ENCODE data around the gene SRMS. TPM values are rescaled to one million over a fixed set of nuclear protein-coding genes. Genes with fewer than 3 reads are reported as not detected.
"Not testable (repeated sequence)": the region's sequence is repeated elsewhere in the genome, so short reads cannot be mapped to it uniquely, and the experiment has no call there.

Gene SRMS
- polyA plus RNA-seq, 1 donor = not detected

GRCh38 chr20:63566395-63567135 is 19.0 kb upstream of the SRMS start:
- no peak for DNase-seq (ENCODE audit: low read depth)

- DNase-seq (ENCODE audit: low read depth) = no peak
These were observed 18.3 kb upstream of the SRMS start for GRCh38 chr20:63565699-63566335.

- DNase-seq (ENCODE audit: low read depth) = no peak
These were observed 17.6 kb upstream of the SRMS start for GRCh38 chr20:63565021-63565698.

DNA sequence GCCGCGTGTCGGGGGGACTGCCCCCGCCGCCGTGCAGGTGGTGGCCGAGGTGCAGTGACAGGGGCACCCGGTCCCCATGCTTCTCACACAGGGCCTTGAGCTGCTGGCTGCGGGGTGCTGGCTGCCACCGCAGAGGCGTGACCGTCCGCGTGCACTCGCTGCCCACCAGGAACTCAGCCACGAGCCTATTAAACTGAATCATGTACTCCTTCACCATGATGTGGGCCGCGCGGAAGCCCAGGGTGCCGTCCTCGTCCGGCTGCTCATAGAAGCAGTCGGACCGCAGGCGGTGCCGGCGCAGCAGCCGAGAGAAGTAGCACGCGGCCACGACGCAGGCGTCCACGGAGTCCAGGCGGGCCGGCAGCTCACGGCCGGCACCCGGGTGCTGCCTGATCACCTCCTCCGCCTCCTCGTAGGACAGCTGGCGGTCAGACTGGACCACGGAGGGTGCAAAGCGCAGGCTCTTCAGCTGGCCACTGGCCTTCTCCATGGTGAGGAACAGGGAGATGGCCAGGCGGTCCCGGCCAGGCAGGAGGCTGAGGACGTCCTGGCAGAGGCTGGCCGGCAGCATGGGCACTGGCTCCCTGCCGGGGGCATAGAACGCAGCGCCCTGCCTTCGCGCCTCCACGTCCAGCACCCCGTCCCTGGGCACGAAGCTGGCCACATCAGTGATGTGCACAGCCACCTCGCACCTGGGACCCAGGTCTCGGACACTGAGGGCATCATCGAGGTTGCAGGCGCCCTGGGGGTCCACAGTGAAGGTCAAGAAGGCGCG is 16.7 kb upstream of the SRMS start:
- DNase-seq (ENCODE audit: low read depth) = no peak

GRCh38 chr20:63563225-63563935 is 15.8 kb upstream of the SRMS start:
- DNase-seq (ENCODE audit: low read depth) = no peak

DNA sequence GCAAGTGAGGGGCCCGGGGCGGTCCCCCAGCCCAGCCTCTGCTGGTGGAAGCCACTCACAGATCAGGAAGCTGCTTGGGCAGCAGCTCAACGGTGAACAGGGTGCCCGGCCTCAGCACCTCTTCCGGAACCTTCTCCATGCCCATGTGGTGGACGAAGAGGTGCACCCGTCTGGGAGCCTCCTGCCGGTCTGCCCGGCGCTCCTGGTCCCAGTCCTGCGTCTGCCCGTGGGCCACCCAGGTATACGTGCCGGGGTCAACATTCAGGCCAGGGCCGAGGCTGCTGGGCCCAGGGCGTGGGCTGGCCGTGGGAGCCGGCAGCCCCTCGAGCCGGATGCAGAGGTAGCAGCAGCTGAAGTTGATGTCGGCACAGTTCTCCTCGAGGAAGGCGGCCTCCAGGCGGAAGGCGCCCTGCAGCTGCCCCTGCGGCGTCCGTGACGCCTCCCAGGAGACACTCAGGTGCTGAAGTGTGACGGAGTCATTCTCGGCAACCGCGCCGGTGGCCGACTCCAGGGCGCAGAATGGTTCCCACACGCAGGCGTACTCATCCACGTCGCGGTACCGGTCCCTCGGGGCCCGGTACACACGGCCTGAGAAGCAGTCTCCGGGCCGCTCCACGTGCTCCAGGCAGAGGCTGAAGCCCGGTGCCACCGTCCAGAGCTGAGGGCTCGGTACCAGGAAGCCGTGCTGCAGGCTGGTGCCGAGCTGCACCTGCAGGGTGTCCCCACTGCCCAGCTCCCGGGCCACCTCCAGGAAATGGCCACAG is 15.1 kb upstream of the SRMS start:
- DNase-seq (ENCODE audit: low read depth) = no peak

DNA sequence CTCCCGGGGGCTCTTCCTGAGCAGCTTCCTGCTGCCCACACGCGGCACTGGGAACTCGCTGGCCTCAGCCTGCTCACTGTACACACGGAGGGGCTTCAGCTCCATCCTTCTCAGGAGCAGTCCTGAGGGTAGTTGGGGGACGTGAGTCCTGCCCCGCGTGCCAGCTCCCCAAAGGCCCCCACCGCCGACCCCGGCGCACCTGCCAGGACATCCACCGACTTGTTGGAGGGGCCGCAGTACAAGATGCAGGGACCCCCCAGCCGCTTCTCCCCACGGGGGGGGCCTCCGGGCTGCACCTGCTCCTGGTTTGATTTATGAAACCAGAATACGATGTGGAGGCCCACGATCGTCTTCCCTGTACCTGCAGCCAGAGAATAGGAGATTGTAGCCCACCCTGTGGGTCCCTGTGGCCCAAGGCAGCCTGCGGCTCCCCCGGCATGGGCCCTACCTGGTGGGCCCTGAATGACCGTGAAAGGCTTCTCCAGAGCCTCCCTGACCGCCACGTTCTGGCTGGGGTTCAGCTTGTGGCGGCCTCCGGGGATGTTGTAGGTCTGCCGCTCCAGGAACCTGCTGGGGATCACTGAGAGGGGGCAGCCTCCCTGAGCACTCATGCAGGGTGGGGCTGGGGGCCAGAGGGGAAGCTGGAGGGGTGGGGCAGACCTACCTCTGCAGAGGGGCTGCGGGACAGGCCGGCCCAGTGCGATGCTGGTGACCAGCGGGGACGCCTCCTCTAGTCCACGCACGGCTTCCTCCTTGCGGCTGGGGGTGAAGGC is 14.3 kb upstream of the SRMS start:
- DNase-seq (ENCODE audit: low read depth) = no peak

DNA sequence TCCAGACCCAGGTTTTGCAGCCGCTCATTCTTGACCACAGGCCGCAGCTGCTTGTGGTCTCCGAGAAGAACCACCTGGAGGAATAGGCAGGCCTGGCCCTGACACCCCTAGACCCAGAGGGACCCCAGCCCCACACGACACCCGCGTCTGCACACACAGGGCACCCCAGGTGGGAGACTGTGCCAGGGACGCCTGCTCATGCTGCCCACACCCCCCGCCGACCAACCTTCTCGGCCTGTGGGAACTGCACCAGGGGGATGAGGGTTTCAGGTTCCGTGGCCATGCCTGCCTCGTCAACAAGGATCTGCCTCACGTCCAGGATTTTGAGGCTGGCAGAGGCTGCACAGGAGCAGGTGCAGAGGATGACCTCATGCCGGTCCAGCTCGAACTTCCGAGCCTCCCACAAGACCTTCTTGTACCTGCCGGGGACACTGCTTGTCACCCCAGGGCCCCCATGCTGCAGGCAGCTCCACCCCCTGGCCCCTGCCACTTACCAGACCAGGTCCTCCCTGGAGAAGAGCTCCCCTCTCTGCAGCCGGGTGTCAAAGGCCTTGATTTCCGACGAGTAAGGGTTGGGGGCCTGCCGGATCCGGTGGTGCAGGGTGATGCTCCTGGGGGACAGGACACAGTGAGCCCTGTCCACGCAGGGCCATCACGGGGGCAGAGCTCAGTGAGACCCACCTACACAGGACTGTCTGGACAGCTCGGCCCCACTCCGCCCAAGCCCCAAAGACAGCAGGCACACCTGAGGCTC is 13.5 kb upstream of the SRMS start:
- DNase-seq (ENCODE audit: low read depth) = no peak

GRCh38 chr20:63560333-63560805 is 12.8 kb upstream of the SRMS start:
- DNase-seq (ENCODE audit: low read depth) = no peak

GRCh38 chr20:63559485-63560332 is 12.2 kb upstream of the SRMS start:
- not testable (repeated sequence) for DNase-seq (ENCODE audit: low read depth)

- DNase-seq (ENCODE audit: low read depth) = no peak
These were observed 11.4 kb upstream of the SRMS start for GRCh38 chr20:63558804-63559484.

- DNase-seq (ENCODE audit: low read depth) = no peak
These were observed 9.9 kb upstream of the SRMS start for GRCh38 chr20:63557481-63557891.

GRCh38 chr20:63556873-63557478 is 9.4 kb upstream of the SRMS start:
- no peak for DNase-seq (ENCODE audit: low read depth)

DNA sequence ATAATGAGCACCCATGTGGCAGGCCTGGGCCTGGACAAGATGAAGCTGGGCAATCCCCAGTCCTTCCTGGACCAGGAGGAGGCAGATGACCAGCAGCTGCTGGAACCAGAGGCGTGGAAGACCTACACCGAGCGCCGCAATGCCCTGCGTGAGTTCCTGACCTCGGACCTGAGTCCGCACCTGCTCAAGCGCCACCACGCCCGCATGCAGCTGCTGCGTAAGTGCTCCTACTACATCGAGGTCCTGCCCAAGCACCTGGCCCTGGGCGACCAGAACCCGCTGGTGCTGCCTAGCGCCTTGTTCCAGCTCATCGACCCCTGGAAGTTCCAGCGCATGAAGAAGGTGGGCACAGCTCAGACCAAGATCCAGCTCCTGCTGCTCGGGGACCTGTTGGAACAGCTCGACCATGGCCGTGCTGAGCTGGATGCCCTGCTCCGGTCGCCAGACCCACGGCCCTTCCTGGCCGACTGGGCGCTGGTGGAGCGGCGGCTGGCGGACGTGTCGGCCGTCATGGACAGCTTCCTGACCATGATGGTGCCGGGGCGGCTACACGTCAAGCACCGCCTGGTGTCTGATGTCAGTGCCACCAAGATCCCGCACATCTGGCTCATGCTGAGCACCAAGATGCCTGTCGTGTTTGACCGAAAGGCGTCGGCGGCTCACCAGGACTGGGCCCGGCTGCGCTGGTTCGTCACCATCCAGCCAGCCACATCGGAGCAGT is 8.3 kb upstream of the SRMS start:
- no peak for DNase-seq (ENCODE audit: low read depth)

GRCh38 chr20:63554361-63555278 is 7.1 kb upstream of the SRMS start:
- no peak for DNase-seq (ENCODE audit: low read depth)

Data from forelimb muscle (tissue), 1 donor.